Stimulated activated CD4-positive, alpha-beta T cell treated with anti-CD3 and anti-CD28 coated beads, Interleukin-1b, Interleukin-23, amount 100 ng/mL, for 4 hours (primary cell): ENCODE results near the gene DDX3X.
"Not testable (repeated sequence)": the region's sequence is repeated elsewhere in the genome, so short reads cannot be mapped to it uniquely, and the experiment has no call there.

Experiments used
- DNase-seq, 2 donors: peaks; one replicate each; pipeline ENCODE4 v3.0.0-alpha.2; 2020; ENCODE audit warnings: low read depth in 2 of 2

The DDX3X gene

GRCh38 chrX:41333744-41334362 lies at the start of gene DDX3X:
Gene DDX3X (plus strand): TSS chrX:41334162. CDS start chrX:41334253, 91 bp downstream.
- peak; percentile 72 to 94 for DNase-seq

DNA sequence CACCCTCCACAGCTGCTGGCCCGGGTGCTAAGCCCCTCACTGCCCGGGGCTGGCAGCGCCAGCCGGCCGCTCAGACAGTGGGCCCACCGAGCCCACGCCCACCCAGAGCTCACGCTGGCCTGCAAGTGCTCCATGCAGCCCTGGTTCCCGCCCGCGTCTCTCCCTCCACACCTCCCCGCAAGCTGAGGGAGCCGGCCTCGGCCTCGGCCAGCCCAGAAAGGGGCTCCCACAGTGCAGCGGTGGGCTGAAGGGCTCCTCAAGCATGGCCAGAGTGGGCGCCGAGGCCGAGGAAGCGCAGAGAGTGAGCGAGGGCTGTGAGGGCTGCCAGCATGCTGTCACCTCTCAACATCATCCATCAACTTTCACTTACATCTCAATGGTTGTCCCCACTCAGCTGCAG lies 48.0 kb upstream of the DDX3X start:
- DNase-seq, result not testable (repeated sequence)

DNA sequence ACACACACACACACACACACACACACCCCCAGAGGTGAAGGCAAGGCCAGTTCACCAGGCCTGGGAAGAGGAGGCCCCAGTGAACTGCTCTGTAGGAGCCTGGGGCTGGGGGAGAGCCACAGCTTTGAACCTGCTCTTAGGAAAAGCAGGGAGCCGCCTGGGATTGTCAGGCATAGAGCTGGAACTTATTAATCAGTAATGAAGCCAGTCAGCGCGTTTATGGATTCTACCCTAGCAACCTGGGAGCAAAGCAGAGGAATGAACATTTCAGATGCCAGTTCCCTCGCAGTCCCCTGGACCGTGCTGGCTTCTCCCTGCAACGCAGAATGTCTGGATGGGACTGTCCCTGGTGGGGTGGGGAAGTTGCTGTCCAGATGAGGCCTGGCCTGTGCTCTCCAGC lies 45.3 kb upstream of the DDX3X start:
- no peak for DNase-seq

- no peak for DNase-seq
Measured at GRCh38 chrX:41289095-41289494, 44.9 kb upstream of the DDX3X start.

DNA sequence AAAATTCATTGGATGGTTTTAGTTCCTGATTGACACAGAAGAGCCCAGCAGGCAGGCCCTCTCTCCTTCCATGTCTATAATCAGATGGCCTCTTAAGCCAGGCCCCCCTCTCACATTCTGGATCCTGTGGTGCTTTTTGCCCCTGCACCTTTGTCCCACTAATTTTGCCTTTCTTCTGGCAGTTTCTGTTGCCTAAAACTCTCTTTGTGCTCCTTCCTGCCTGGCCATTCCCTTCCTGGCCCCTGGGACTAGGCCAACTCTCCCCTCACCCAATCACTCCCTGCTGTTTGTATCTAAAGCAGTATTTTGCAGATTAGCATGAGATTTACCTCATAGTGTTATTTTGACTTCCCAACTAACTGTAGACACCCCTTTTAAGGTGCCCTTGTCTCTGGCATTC lies 42.7 kb upstream of the DDX3X start:
- no peak for DNase-seq

- no peak for DNase-seq
Measured at GRCh38 chrX:41293269-41293668, 40.7 kb upstream of the DDX3X start.

GRCh38 chrX:41300758-41301437 lies 33.1 kb upstream of the DDX3X start:
- DNase-seq, result no peak

DNA sequence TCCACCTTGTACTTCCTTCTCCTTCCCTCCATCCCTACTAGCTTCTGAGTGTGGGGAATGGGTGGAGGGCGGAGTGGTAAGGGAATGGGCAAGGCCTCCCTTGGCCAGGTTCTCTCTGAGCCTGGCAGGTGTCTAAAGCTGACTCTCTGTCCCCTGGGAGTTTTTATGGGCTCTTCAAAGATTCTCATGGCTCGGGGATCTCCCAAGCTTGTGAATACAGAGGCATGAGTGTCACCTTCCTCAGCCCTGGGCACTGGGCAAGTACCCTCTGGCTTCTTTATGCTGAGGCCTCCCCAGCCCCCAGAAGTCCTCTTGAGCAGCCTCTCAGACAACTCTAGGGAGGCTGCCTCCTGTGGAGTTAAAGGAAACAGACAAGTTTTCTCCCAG lies 32.5 kb upstream of the DDX3X start:
- no peak for DNase-seq

GRCh38 chrX:41302370-41302769 lies 31.6 kb upstream of the DDX3X start:
- no peak for DNase-seq

GRCh38 chrX:41303013-41303412 lies 30.9 kb upstream of the DDX3X start:
- no peak for DNase-seq

- no peak for DNase-seq
Measured at GRCh38 chrX:41304178-41304577, 29.8 kb upstream of the DDX3X start.

DNA sequence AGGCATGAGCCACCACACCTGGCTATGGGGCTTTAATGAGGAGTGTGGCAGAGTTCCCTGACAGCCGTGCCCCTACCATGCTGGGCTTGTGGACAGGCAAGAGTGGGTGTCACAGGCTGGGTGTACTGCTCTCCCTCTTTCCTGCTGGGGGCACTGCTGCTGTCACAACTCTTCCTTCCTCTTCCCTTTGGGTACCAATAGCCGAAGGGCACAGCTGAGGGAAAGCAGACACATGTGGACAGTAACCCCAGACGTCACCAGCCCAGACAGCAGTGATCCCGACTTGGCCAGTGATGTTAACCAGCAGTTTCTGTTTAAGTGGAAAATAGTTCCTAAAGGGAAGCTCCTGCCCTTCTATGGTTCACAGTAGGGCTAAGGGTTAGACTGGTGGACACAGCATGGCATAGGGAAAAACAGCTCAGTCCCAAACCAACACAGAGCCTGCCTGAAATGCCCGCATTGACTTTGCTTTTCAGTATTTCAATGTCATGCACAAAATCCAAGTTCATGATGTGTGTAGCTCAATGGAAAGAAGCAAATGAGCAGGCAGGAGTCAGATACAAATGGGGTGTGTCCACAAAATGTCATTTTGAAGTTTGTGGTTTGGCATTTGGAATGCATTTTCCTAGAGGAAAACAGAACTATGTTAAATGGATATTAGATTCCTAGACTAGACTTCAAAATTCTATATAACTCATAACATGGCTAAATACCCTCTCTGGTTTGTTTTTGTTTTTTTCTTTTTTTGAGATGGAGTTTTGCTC lies 24.9 kb upstream of the DDX3X start:
- no peak for DNase-seq

DNA sequence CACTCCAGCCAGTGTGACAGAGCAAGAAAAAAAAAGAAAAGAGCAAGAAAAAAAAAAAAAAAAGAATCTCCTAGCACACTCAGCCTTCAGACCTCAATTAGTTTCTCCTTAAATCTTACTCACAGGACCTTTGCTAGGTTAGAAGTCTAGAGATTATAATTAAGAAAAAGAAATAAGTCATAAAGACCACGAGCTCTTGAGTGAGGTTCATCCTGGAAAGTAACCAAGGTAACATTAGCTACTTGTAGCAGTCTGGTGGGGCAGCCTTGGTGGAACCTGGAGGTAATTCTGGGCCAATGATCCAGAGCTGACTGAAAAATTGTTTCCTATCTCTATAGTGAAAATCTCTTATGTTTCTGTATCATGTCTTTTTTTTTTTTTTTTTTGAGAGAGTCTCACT lies 21.2 kb upstream of the DDX3X start:
- no peak for DNase-seq

DNA sequence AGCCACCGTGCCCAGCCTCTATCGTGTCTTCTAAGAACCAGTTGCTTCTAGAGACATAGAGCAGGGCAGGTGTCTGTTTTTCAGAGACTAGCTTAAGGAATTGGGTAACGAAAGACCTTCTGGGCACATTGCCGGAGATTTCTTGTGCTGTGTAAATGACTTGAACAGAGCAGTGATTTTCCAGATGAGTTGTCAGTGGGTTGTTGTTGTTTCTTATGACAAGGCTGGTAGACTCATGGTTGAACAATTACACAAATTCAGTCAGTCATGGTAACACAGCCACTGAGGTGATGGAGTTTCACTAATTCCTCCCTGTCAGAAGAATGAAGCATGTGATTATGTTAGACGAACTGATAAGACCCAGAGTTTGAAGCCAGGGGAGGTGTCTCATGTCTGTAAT lies 20.5 kb upstream of the DDX3X start:
- no peak for DNase-seq

GRCh38 chrX:41314204-41314603 lies 19.8 kb upstream of the DDX3X start:
- no peak for DNase-seq

GRCh38 chrX:41314881-41315280 lies 19.1 kb upstream of the DDX3X start:
- no peak for DNase-seq

DNA sequence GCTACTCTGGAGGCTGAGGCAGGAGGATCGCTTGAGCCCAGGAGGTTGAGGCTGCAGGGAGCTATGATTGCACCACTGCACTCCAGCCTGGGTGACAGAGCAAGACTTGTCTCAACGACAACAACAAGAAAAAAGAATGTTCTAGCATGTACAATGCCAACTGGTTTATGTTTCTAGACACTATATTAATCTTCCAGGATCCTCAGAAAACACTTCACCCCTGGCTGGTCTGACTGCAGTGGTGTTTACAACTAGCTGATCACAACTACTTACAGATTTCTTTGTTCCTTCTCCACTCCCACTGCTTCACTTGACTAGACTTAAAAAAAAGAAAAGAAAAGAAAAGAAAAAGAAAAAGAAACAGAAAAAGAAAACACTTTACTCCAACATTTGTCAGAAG lies 17.7 kb upstream of the DDX3X start:
- not testable (repeated sequence) for DNase-seq

- no peak for DNase-seq
Measured at GRCh38 chrX:41317477-41318208, 16.3 kb upstream of the DDX3X start.

- no peak for DNase-seq
Measured at GRCh38 chrX:41320393-41320792, 13.6 kb upstream of the DDX3X start.

DNA sequence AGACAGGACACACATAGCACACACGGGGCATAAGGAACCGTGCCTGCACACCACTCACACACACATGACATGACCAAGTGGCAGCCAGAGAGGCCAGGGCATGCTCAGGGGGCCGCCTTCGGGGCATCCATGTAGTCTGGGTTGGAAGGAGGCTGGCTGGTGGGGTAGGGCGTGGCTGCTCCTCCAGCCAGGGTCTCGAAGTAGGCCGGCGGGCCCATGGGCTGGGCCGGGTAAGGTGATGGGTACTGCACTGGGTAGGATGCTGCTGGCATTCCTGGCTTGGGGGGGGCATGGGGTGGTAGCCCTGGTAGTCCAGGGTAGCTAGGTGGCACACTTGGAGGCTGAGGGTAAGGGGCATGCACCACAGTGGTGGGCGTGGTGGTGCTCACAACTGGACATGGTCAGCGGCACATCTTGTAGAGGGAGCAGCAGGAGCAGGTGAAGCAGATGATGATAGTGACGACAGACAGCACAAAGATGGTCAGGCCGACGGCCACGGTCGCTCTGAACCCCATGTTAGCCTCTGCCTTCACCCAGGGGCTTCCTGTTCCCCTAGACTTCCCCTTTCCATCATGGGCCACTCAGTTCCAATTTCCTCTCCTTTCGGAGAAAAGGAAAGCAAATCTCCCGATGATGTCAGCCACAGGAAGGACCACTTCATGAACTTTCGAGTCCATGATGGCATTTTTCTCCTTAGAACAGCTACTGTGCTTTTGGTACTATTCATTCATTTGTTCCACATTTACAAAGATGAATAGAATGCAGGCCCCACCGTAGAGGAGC lies 10.9 kb upstream of the DDX3X start:
- no peak for DNase-seq

GRCh38 chrX:41326431-41326830 lies 7.5 kb upstream of the DDX3X start:
- DNase-seq, result no peak

DNA sequence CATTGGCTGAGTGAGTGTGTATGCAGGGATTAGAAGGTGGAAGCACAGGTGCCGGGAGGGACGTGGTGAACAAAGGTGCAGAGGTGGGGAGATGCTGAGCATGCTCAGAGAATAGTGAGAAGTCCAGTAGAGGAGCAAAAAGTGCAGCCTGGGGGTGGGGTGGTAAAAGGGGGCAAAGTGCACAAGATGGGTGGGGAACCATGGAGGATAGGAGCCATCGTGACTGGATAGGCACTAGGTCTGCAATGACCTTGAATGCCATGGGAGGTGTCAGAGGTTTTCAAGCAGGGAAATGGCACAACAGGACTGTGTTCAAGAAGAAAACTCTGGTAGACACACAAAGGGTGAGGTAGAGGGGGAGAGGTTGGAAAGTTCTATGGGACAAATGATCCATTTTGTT lies 6.6 kb upstream of the DDX3X start:
- no peak for DNase-seq
